Pancreas (tissue), 10 donors: Measurements from ENCODE around the gene WIZ. TPM values are rescaled to one million over a fixed set of nuclear protein-coding genes. Genes with fewer than 3 reads are reported as not detected.

ENCODE experiments used
- ATAC-seq, 4 donors: fragments of 200-7000 bp; cut with Tn5 transposase; one replicate each; pipeline versions ENCODE4 v1.8.0 to v1.9.1; 2020; ENCODE audit warnings: mild to moderate bottlenecking in 4 of 4, moderate library complexity in 4 of 4
- DNase-seq, 6 donors: peaks; one replicate each; pipeline ENCODE4 v3.0.0-alpha.2; 2020
- FAIRE-seq: peaks from 2 replicates; lab custom pipeline; 2012; peaks lifted over from hg19 to GRCh38; lab: Jason Lieb, UNC
- H3K27ac ChIP-seq, 4 donors: fragments of 200-600 bp; sonication (generic); 1 replicate in 3 of 4; 2 replicates in 1 of 4; pipeline versions ENCODE4 v1.5.0 to v1.8.0; 2020
- H3K27me3 ChIP-seq, 4 donors: fragments of 200-600 bp; one replicate each; pipeline ENCODE4 v1.8.0; 2021
- H3K36me3 ChIP-seq, 3 donors: fragments of 200-600 bp; sonication (generic) in 1 of 3; one replicate each; pipeline versions ENCODE4 v1.5.0 to v1.8.0; 2020 to 2021
- H3K4me1 ChIP-seq, 3 donors: fragments of 200-600 bp; one replicate each; pipeline ENCODE4 v1.8.0; 2021
- H3K4me3 ChIP-seq, 4 donors: fragments of 200-600 bp; sonication (generic) in 2 of 4; one replicate each; pipeline versions ENCODE4 v1.5.0 to v1.8.0; 2020 to 2021
- H3K9me3 ChIP-seq, 4 donors: fragments of 200-600 bp; one replicate each; pipeline ENCODE4 v1.8.0; 2021
- WGBS, 2 donors: extraction: QIAGEN DNeasy Blood & Tissue Kit; methylation state at CpG; one replicate each; pipeline ENCODE4 v1.1.7; 2013; 5-methylcytosine and 5-hydroxymethylcytosine counted together
- intact Hi-C, 3 donors: fragments of 100-400 bp; cut with DNase I; formaldehyde crosslinking; loops; one replicate each; pipeline versions ENCODE4 v1.11.1 to v1.14.2; 2022
- polyA plus RNA-seq, 2 donors: library from polyadenylated mRNA; stranded (reverse); fragments of 200-250 nt; gene quantifications; one replicate each; pipeline ENCODE4 v1.2.3, GENCODE V29; 2013
- total RNA-seq, 6 donors: library from RNA; stranded (reverse); fragmentation: NEBNext Ultra II Directional in 4 of 6; extraction: Animal tissue kit (Norgen Biotek cat#: 25700) in 4 of 6; gene quantifications; one replicate each; pipeline versions ENCODE4 v1.2.1 to v1.2.4, GENCODE V29; 2021 to 2023
- TF ChIP-seq, protein P1 (sequence below), 4 donors: fragments of 200-600 bp; sonication (generic) in 3 of 4; IDR thresholded peaks; one replicate each; pipeline versions ENCODE4 v1.5.0 to v1.8.0; 2021; ENCODE audit warnings: antibody characterized with exemption in 4 of 4
- donor health status: healthy with polysubstance abuse.
- donor health status: DM: no; HTN: no; CAD: no; lungs with moderate emphysema.
- donor health status: DM: no; HTN: no; CAD: no.
- donor health status: control.
- donor health status: control.
- donor health status: Bipolar disorder and iron deficiency.
- donor health status: DM: yes; HTN: yes; CAD: no.
- donor health status: DM: no; HTN: no; CAD: no.
- donor health status: DM: no; HTN: no; CAD: no.
- donor health status: DM: yes; HTN: yes; CAD: no.

The WIZ gene
- total and polyA plus RNA-seq, 8 donors: 11.0 to 23.2 (median 16.0) TPM

DNA sequence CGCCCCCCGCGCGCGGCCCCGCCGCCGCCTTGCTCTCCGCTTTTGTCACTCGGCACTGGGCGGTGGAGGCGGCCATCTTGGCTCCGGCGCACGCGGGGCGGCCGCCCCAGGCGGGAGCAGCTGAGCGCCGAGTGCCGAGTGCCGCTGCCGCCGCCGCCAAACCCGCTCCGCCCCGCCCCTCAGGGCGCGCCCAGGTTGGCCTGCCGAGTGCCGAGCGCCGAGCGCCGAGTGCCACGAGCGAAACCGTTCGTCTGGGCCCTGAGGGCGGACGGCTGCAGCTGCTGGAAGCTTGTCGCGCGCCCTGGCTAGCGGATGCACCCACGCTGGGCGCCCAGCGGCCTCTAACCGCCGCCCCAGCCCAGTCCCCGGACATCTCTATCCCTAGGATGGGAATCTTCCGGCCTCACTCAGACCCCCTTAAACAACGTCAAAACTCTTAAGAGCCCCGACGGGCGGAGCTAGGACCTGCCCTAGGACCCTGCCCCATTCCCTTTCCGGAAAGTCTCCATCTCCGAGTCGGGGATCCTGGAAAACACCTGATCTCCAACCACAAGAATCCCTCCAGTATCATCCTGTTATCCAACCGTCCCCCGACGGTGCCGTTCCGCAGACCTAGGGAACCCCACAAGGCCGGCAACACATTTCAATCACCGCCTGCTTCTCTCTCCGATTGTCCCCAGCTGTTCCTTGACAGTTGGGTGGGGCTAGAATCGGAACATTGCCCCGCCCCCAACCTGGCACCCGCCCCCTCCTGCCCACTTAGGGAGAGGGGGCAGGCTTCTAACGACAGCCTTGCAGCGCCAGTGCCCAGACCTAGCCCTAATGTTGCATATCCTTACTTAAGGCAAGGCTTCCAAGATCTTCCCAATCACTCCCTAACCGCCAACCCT is 16.9 kb downstream of the WIZ start:
- Histone ChIP-seq H3K4me3 (peak overlapping the region; percentile 61 to 71 (median 68)), H3K27ac (peak overlapping the region; percentile 63 to 86 (median 78)), H3K4me1 (peaks cover 0 to 18% (median 4%) of the 10 kb centered on the region in 3 donors), H3K27me3 (no peaks in the 10 kb centered on the region), H3K36me3 (peaks cover 0 to 3% (median 0%) of the 10 kb centered on the region in 3 donors), H3K9me3 (no peaks in the 10 kb centered on the region)
- intact Hi-C loops: no loop called here
- TF ChIP-seq, protein P1, sequence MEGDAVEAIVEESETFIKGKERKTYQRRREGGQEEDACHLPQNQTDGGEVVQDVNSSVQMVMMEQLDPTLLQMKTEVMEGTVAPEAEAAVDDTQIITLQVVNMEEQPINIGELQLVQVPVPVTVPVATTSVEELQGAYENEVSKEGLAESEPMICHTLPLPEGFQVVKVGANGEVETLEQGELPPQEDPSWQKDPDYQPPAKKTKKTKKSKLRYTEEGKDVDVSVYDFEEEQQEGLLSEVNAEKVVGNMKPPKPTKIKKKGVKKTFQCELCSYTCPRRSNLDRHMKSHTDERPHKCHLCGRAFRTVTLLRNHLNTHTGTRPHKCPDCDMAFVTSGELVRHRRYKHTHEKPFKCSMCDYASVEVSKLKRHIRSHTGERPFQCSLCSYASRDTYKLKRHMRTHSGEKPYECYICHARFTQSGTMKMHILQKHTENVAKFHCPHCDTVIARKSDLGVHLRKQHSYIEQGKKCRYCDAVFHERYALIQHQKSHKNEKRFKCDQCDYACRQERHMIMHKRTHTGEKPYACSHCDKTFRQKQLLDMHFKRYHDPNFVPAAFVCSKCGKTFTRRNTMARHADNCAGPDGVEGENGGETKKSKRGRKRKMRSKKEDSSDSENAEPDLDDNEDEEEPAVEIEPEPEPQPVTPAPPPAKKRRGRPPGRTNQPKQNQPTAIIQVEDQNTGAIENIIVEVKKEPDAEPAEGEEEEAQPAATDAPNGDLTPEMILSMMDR (IDR thresholded peaks at IDR 0.05): no peak
- no peak for FAIRE-seq
- DNase-seq: peak; percentile 87 to 97 (median 94)
- 1% methylated on average over 36 to 75 of the region's 75 CpGs for WGBS, 2 donors
- ATAC-seq: peak; percentile 97 to 99 (median 98)

DNA sequence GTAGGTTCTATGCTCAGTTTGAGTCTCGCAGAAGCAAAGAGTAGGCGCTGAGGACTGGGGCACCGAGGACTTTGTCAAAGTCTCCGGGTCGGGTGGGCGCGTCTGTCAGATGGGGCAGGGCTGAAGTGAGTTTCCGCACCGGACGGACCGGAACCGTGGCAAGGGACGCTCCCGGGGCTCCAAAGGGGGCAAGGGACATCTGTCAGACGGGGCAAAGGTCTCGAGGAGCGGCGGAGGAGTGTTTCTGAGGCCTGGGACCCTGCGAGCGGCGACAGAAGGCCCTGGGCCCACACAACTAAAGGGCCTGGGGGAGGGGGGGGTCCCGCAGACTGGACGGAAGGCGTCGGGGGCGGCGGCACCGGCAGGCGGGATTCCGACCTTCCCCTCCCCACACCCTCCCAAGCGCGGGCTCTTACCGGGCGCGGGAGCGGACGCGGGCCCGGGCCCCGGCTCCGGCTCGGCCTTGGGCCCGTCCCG is 17.7 kb downstream of the WIZ start:
- 0 to 1% methylated on average over 17 to 44 of the region's 44 CpGs for whole genome bisulfite sequencing, 2 donors
- Histone ChIP-seq H3K36me3 (peaks cover 0 to 10% (median 0%) of the 10 kb centered on the region in 3 donors), H3K4me1 (peaks cover 0 to 18% (median 4%) of the 10 kb centered on the region in 3 donors), H3K9me3 (no peaks in the 10 kb centered on the region), H3K27me3 (no peaks in the 10 kb centered on the region), H3K4me3 (peak overlapping the region; percentile 64 to 85 (median 76)), H3K27ac (no peak overlapping the region)
- FAIRE-seq (no peak), DNase-seq (peak in 1 of 6 donors; percentile 48), ATAC-seq (no peak)
- intact Hi-C loops: no loop called here
- TF ChIP-seq, protein P1 (IDR thresholded peaks at IDR 0.05): no peak

DNA sequence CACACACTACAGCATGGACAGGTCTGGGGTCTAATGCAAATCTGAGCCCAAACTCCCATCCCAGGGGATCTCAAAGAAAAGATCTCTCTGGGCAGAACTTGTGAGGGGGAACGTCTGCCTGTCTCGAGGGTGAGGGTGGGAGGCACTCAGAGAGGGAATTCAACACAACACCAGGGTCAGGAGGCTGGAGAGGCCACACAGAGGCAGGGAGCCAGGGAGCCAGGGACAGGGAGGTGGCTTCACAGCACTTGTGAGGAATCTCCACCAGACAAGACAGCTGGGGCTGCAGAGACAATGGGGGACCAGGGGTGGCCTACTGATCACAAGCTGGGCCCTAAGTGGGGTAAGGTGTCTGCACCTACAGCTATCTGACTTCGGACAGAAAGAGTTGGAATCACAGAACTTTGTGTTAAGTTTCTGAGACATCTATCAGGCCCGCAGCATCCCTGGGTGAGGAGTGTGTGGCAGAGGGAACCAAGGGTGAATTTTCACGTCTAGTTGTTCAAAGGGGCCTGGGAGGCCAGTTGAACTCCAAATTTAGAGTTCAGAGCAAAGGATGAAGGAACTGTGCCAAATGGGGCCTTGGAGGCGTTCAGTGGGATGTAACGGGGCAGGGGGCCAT is 18.2 kb downstream of the WIZ start:
- Histone ChIP-seq H3K36me3 (peaks cover 0 to 16% (median 0%) of the 10 kb centered on the region in 3 donors), H3K27ac (no peak overlapping the region), H3K4me3 (peak overlapping the region; percentile 64 to 85 (median 76)), H3K4me1 (peaks cover 0 to 18% (median 4%) of the 10 kb centered on the region in 3 donors), H3K27me3 (no peaks in the 10 kb centered on the region), H3K9me3 (no peaks in the 10 kb centered on the region)
- intact Hi-C loops: no loop called here
- no peak for ATAC-seq
- 13 to 17% methylated on average over 7 of the region's 7 CpGs for WGBS, 2 donors
- TF ChIP-seq, protein P1 (IDR thresholded peaks at IDR 0.05): no peak
- no peak for FAIRE-seq
- peak in 2 of 6 donors; percentile 33 to 39 for DNase-seq

DNA sequence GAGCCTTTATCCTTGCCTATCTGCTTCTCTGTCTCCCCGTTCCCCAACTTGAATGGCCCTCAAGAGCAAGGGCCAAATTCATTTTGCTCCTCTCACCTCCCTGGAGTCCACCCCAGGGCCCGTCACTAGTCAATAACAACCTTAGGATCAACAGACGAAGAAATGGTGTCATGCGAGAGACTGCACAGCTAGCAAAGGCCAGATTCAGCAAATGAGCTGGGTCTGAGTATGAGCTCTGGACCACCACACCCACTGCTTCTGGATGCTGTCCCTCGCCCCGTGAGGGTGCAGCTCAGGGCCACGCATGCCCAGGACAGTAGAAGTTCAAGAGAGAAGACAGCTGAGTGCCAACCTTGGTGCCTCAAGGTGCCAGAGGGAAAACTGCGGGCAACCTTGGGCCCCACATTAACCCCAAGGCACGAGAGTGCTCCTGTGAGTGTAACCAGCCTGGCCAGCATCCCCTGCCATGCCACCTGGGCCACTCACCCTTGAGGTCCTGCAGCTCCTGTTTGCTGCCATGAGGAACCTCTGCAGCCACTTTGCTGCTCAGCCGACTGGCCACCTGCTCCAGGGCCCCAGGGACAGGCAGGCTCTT is 19.1 kb downstream of the WIZ start:
- Histone ChIP-seq H3K27ac (no peak overlapping the region), H3K4me3 (no peak overlapping the region), H3K9me3 (no peaks in the 10 kb centered on the region), H3K4me1 (peaks cover 0 to 18% (median 4%) of the 10 kb centered on the region in 3 donors), H3K27me3 (no peaks in the 10 kb centered on the region), H3K36me3 (peaks cover 0 to 21% (median 0%) of the 10 kb centered on the region in 3 donors)
- TF ChIP-seq, protein P1 (IDR thresholded peaks at IDR 0.05): no peak
- no peak for ATAC-seq
- DNase-seq: no peak
- WGBS, 2 donors: 67 to 71% methylated on average over 10 of the region's 10 CpGs
- intact Hi-C loops: no loop called here
- FAIRE-seq: no peak
